Measurements from ENCODE around the gene CACNG7. TPM values are rescaled to one million over a fixed set of nuclear protein-coding genes. Genes with fewer than 3 reads are reported as not detected.

Gene CACNG7
- polyA plus RNA-seq, 3 donors, result not detected

- H3K9me3 ChIP-seq (replicated peaks in 1 of 2; ENCODE audit: control insufficient read depth in 1 of 2, insufficient read depth in 1 of 2, low read length in 2 of 2), result peaks cover 6 to 20% of the 10 kb centered on the region in 2 donors
- peaks cover 22 to 51% of the 10 kb centered on the region in 2 donors for H3K27me3 ChIP-seq (ENCODE audit: control insufficient read depth in 2 of 2, insufficient read depth in 2 of 2, low read length in 2 of 2)
- Mint-ChIP-seq H3K4me1 (peaks cover 5% of the 10 kb centered on the region), H3K9me3 (peaks cover 12 to 19% (median 16%) of the 10 kb centered on the region in 7 donors), H3K27ac (no peak overlapping the region), H3K4me3 (no peak overlapping the region), H3K27me3 (ENCODE audit: low read depth in 3 of 3) (peaks cover 58 to 73% (median 70%) of the 10 kb centered on the region in 3 donors), H3K36me3 (peaks cover 5 to 7% of the 10 kb centered on the region in 2 donors)
- no peaks in the 10 kb centered on the region for H4K20me1 ChIP-seq (ENCODE audit: insufficient read depth, low read length)
- TF ChIP-seq, protein P1, sequence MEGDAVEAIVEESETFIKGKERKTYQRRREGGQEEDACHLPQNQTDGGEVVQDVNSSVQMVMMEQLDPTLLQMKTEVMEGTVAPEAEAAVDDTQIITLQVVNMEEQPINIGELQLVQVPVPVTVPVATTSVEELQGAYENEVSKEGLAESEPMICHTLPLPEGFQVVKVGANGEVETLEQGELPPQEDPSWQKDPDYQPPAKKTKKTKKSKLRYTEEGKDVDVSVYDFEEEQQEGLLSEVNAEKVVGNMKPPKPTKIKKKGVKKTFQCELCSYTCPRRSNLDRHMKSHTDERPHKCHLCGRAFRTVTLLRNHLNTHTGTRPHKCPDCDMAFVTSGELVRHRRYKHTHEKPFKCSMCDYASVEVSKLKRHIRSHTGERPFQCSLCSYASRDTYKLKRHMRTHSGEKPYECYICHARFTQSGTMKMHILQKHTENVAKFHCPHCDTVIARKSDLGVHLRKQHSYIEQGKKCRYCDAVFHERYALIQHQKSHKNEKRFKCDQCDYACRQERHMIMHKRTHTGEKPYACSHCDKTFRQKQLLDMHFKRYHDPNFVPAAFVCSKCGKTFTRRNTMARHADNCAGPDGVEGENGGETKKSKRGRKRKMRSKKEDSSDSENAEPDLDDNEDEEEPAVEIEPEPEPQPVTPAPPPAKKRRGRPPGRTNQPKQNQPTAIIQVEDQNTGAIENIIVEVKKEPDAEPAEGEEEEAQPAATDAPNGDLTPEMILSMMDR (IDR thresholded peaks at IDR 0.05), result no peak
- H3K27ac ChIP-seq (ENCODE audit: low read depth in 1 of 2, low read length in 2 of 2), result no peak overlapping the region
- 100% methylated on average over 2 of the region's 4 CpGs for WGBS (ENCODE audit: insufficient coverage)
- no peak overlapping the region for H3K9ac ChIP-seq (ENCODE audit: insufficient read depth, low read length, poor library complexity, severe bottlenecking)
- no peaks in the 10 kb centered on the region for H3K4me1 ChIP-seq (ENCODE audit: control insufficient read depth in 1 of 2, insufficient read depth in 2 of 2, low read length in 2 of 2)
- intact Hi-C loops (cut with micrococcal nuclease), result no loop called here
- H3K36me3 ChIP-seq (replicated peaks in 1 of 2; ENCODE audit: control insufficient read depth in 1 of 2, insufficient read depth in 2 of 2, low read length in 2 of 2), result no peaks in the 10 kb centered on the region
- no peak overlapping the region for H3K4me2 ChIP-seq (replicated peaks; ENCODE audit: extremely low read depth, low read length, poor library complexity, severe bottlenecking)
- no peak overlapping the region for H2AFZ ChIP-seq (ENCODE audit: insufficient read depth, low read depth, low read length, poor library complexity, severe bottlenecking)
- no peaks in the 10 kb centered on the region for H3K79me2 ChIP-seq (ENCODE audit: insufficient read depth, low read length)
- no peak overlapping the region for H3K4me3 ChIP-seq (replicated peaks in 1 of 3; ENCODE audit: low read depth in 2 of 3, low read length in 3 of 3)
- no peak for DNase-seq
These were observed 35.3 kb downstream of the CACNG7 start for GRCh38 chr19:53944416-53944815.

GRCh38 chr19:53944933-53945332 lies 35.9 kb downstream of the CACNG7 start:
- DNase-seq, result no peak
- intact Hi-C loops (cut with micrococcal nuclease), result no loop called here
- Mint-ChIP-seq H3K4me3 (peak overlapping the region in 1 of 2 donors; percentile 46), H3K27ac (no peak overlapping the region), H3K27me3 (ENCODE audit: low read depth in 3 of 3) (peaks cover 55 to 71% (median 70%) of the 10 kb centered on the region in 3 donors), H3K9me3 (peaks cover 12 to 19% (median 16%) of the 10 kb centered on the region in 7 donors), H3K4me1 (peaks cover 5% of the 10 kb centered on the region), H3K36me3 (peaks cover 5 to 7% of the 10 kb centered on the region in 2 donors)
- no peak overlapping the region for H3K9ac ChIP-seq (ENCODE audit: insufficient read depth, low read length, poor library complexity, severe bottlenecking)
- no peaks in the 10 kb centered on the region for H4K20me1 ChIP-seq (ENCODE audit: insufficient read depth, low read length)
- TF ChIP-seq, protein P1 (IDR thresholded peaks at IDR 0.05), result no peak
- no peaks in the 10 kb centered on the region for H3K4me1 ChIP-seq (ENCODE audit: control insufficient read depth in 1 of 2, insufficient read depth in 2 of 2, low read length in 2 of 2)
- H3K4me3 ChIP-seq (replicated peaks in 1 of 3; ENCODE audit: low read depth in 2 of 3, low read length in 3 of 3), result no peak overlapping the region
- peaks cover 22 to 50% of the 10 kb centered on the region in 2 donors for H3K27me3 ChIP-seq (ENCODE audit: control insufficient read depth in 2 of 2, insufficient read depth in 2 of 2, low read length in 2 of 2)
- 95% methylated on average over 3 of the region's 4 CpGs for WGBS (ENCODE audit: insufficient coverage)
- H3K79me2 ChIP-seq (ENCODE audit: insufficient read depth, low read length), result no peaks in the 10 kb centered on the region
- no peak overlapping the region for H2AFZ ChIP-seq (ENCODE audit: insufficient read depth, low read depth, low read length, poor library complexity, severe bottlenecking)
- H3K27ac ChIP-seq (ENCODE audit: low read depth in 1 of 2, low read length in 2 of 2), result no peak overlapping the region
- no peak overlapping the region for H3K4me2 ChIP-seq (replicated peaks; ENCODE audit: extremely low read depth, low read length, poor library complexity, severe bottlenecking)
- no peaks in the 10 kb centered on the region for H3K36me3 ChIP-seq (replicated peaks in 1 of 2; ENCODE audit: control insufficient read depth in 1 of 2, insufficient read depth in 2 of 2, low read length in 2 of 2)
- H3K9me3 ChIP-seq (replicated peaks in 1 of 2; ENCODE audit: control insufficient read depth in 1 of 2, insufficient read depth in 1 of 2, low read length in 2 of 2), result peaks cover 6 to 20% of the 10 kb centered on the region in 2 donors

Measured in CD14-positive monocyte (primary cell).